K562 (cell line): ENCODE data around the gene GP1BB. TPM values are rescaled to one million over a fixed set of nuclear protein-coding genes. Genes with fewer than 3 reads are reported as not detected.

Source experiments
- CHCHD3 ChIP-seq: fragments of 250-450 bp; sonication (Bioruptor Pico); IDR thresholded peaks from 2 replicates; pipeline ENCODE4 v2.1.2; 2022; ENCODE audit warnings: mild to moderate bottlenecking
- HMG20B ChIP-seq: fragments of 250-450 bp; sonication (Bioruptor Pico); IDR thresholded peaks from 2 replicates; pipeline ENCODE4 v1.5.0; 2021; ENCODE audit warnings: mild to moderate bottlenecking
- MYNN ChIP-seq, 2 experiments: sonication (generic); formaldehyde crosslinking in 1 of 2; IDR thresholded peaks; 2 replicates each; pipeline versions ENCODE4 v1.5.0 to v1.6.1; 2016 to 2020; ENCODE audit warnings: antibody characterized with exemption in 1 of 2, missing genetic modification reagents in 1 of 2
- NFRKB ChIP-seq: fragments of 450-650 bp; IDR thresholded peaks from 2 replicates; pipeline ENCODE4 v1.6.1; 2016; ENCODE audit warnings: low read depth
- RERE ChIP-seq: sonication (generic); formaldehyde crosslinking; IDR thresholded peaks from 2 replicates; pipeline ENCODE4 v1.8.0; 2023; ENCODE audit warnings: missing genetic modification reagents, mild to moderate bottlenecking, borderline replicate concordance
- REST ChIP-seq, 2 experiments: fragments of 450-650 bp; formaldehyde crosslinking in 1 of 2; IDR thresholded peaks; 2 replicates each; pipeline versions ENCODE4 v1.4.0 to v1.6.1; 2014 to 2020; ENCODE audit warnings: mild to moderate bottlenecking in 2 of 2, borderline replicate concordance in 1 of 2, low read depth in 1 of 2
- THAP12 ChIP-seq: fragments of 250-450 bp; sonication (Bioruptor Pico); IDR thresholded peaks from 2 replicates; pipeline ENCODE4 v1.9.0; 2021; ENCODE audit warnings: mild to moderate bottlenecking, inconsistent platforms
- YY1 ChIP-seq, 3 experiments: IDR thresholded peaks; 2 replicates each; pipeline ENCODE4 v1.6.1; 2011; ENCODE audit warnings: low read length in 2 of 3, mild to moderate bottlenecking in 2 of 3, moderate library complexity in 2 of 3, borderline replicate concordance in 1 of 3, control low read depth in 1 of 3, low read depth in 1 of 3; ENCODE audit not compliant: insufficient read depth in 3 of 3, insufficient replicate concordance in 2 of 3, control insufficient read depth in 1 of 3, insufficient read length in 1 of 3; ENCODE audit errors: extremely low read depth in 1 of 3
- polyA plus RNA-seq, 8 experiments: library from polyadenylated mRNA; depleted of rRNA in 4 of 8; stranded (reverse) in 5 of 8; unstranded in 3 of 8; fragments of >200 nt; fragmentation: Nextera tagmentation in 2 of 8; fragmentation: Illumina TruSeq in 1 of 8; extraction: Ambion mirVana in 2 of 8; extraction: Trizol in 1 of 8; gene quantifications; 2 replicates each; pipeline versions ENCODE4 v1.2.1 to v1.2.3, GENCODE V29; 2011 to 2014; ENCODE audit warnings: inconsistent platforms in 1 of 8, missing spikeins in 1 of 8
- total RNA-seq, 7 experiments: library from RNA; depleted of rRNA in 6 of 7; stranded (reverse); fragments of >200 nt in 6 of 7; fragmentation: Illumina TruSeq in 2 of 7; extraction: Trizol in 2 of 7; gene quantifications; 2 replicates each; pipeline versions ENCODE4 v1.2.1 to v1.2.3, GENCODE V29; 2011 to 2021; ENCODE audit warnings: low replicate concordance in 1 of 7

GP1BB gene
- total and polyA plus RNA-seq, 9 of the 15 experiments (the other 6 are each of a cell fraction or from before 2014, with no cell fraction given) = 0.69 to 162 (median 2.8) TPM

GRCh38 chr22:19770349-19771220 is 47.2 kb downstream of the GP1BB start (continued):
- TF ChIP-seq RERE (CRISPR knock-in tag) = no peak
- TF ChIP-seq THAP12 (CRISPR knock-in tag) = 0 out of 2 replicates have a peak, but pooled peaks have one; percentile 5
- no peak for TF ChIP-seq CHCHD3
- no peak for TF ChIP-seq MYNN (IDR thresholded peaks at IDR 0.05)
- peak; percentile 34; the same call in 1 of the 2 replicates for TF ChIP-seq MYNN (CRISPR knock-in tag; IDR thresholded peaks at IDR 0.05)
- no peak for TF ChIP-seq REST (IDR thresholded peaks at IDR 0.05; ENCODE audit: borderline replicate concordance)
- no peak for TF ChIP-seq REST (CRISPR knock-in tag; IDR thresholded peaks at IDR 0.05; ENCODE audit: low read depth)
- TF ChIP-seq NFRKB = no peak
- no peak for TF ChIP-seq YY1 (IDR thresholded peaks at IDR 0.05; ENCODE audit: borderline replicate concordance in 1 of 3, control insufficient read depth in 1 of 3, extremely low read depth in 1 of 3, insufficient read depth in 3 of 3, insufficient read length in 1 of 3, insufficient replicate concordance in 2 of 3, low read depth in 1 of 3, low read length in 2 of 3)
- TF ChIP-seq HMG20B (CRISPR knock-in tag) = no peak
